ENCODE results near the gene F13A1.
A peak's percentile ranks its signal among the peaks of the same experiment; 100 is the strongest.

Gene F13A1

GRCh38 chr6:6180684-6181083 lies 139.8 kb downstream of the F13A1 start:
- no peak for DNase-seq

- DNase-seq = no peak
Observed at GRCh38 chr6:6179858-6180623, 140.4 kb downstream of the F13A1 start.

- no peak for DNase-seq
Observed at GRCh38 chr6:6178795-6179194, 141.7 kb downstream of the F13A1 start.

- DNase-seq = no peak
Observed at GRCh38 chr6:6177754-6178153, 142.7 kb downstream of the F13A1 start.

GRCh38 chr6:6176586-6177228 lies 143.8 kb downstream of the F13A1 start:
- DNase-seq = no peak

- no peak for DNase-seq
Observed at GRCh38 chr6:6176127-6176526, 144.3 kb downstream of the F13A1 start.

- no peak for DNase-seq
Observed at GRCh38 chr6:6169141-6169540, 151.3 kb downstream of the F13A1 start.

- DNase-seq = no peak
Observed at GRCh38 chr6:6166064-6166463, 154.4 kb downstream of the F13A1 start.

- DNase-seq = no peak
Observed at GRCh38 chr6:6164367-6164766, 156.1 kb downstream of the F13A1 start.

GRCh38 chr6:6154335-6154734 lies 166.1 kb downstream of the F13A1 start:
- DNase-seq = no peak

GRCh38 chr6:6152060-6152459 lies 168.4 kb downstream of the F13A1 start:
- no peak for DNase-seq

GRCh38 chr6:6148192-6148815 lies 172.2 kb downstream of the F13A1 start:
- DNase-seq = no peak

GRCh38 chr6:6131492-6132109 lies 188.9 kb downstream of the F13A1 start:
- DNase-seq = peak; percentile 16

- no peak for DNase-seq
Observed at GRCh38 chr6:6125495-6125894, 195.0 kb downstream of the F13A1 start.

- DNase-seq = no peak
Observed at GRCh38 chr6:6123803-6124202, 196.7 kb downstream of the F13A1 start.

- DNase-seq = no peak
Observed at GRCh38 chr6:6121943-6122342, 198.5 kb downstream of the F13A1 start.

- DNase-seq = no peak
Observed at GRCh38 chr6:6105472-6106036, 214.9 kb downstream of the F13A1 start.
